Stimulated activated CD4-positive, alpha-beta T cell treated with anti-CD3 and anti-CD28 coated beads, Interleukin-15, amount 100 ng/mL, for 48 hours (primary cell): ENCODE results near the gene PUM1.
"Not testable (repeated sequence)": the region's sequence is repeated elsewhere in the genome, so short reads cannot be mapped to it uniquely, and the experiment has no call there.

Experiments used
- DNase-seq, 2 donors: peaks; one replicate each; pipeline ENCODE4 v3.0.0-alpha.2; 2020; ENCODE audit warnings: low read depth in 2 of 2

PUM1 gene

GRCh38 chr1:31062867-31063380 is 2.6 kb downstream of the PUM1 start:
- no peak for DNase-seq

DNA sequence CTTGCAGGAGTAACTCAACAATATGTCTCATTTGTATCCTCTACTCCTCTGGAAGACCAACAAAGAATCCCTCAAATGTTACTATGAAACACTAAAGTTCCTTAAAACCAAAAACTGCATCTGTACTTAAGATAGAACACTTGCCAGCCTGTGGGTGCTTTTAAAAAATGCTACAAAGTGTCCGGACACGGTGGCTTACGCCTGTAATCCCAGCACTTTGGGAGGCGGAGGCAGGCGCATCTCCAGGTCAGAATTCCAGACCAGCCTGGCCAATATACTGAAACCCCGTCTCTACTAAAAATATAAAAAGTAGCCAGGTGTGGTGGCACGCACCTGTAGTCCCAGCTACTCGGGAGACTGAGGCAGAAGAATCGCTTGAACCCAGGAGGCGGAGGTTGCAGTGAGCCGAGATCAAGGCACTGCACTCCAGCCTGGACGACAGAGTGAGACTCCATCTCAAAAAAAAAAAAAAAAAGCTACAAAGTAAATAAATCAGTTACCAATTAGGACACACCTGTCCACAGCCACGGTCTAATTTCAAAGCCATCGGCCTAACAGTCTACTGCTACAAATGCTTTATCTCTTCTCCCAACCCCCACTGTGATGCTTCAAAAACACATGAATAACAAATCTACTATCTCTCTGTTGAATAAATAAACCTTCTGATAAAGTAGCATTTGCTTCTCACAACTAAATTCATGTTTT is 3.2 kb downstream of the PUM1 start:
- not testable (repeated sequence) for DNase-seq

- no peak for DNase-seq
Observed at GRCh38 chr1:31058012-31058411, 7.5 kb downstream of the PUM1 start.

- DNase-seq, result no peak
Observed at GRCh38 chr1:31055953-31056352, 9.6 kb downstream of the PUM1 start.

GRCh38 chr1:31055501-31055900 is 10.0 kb downstream of the PUM1 start:
- DNase-seq, result no peak

DNA sequence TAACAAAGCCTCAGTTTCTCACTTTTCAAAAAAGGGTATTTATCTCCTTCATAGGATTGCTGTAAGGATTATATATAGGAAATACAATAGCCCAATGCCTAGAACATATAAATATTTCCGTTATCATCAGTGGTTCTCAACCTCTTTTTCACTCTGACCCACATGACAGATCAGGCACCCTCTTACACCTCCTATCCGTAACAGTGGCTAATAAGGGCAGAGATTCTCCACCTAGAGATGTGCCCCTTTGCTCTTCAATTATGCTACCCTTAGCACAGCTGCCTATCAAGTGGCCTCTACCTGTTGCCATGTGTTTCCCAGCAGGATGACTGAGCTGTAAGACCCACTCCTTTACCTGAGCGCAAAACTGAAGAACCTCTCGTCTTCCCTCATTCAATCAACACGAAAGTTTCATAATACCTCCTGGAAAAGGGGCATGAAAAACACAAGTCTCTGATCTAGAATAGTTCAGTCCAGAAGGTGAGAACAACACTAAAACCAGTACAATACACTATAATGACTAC is 10.5 kb downstream of the PUM1 start:
- DNase-seq, result no peak

- no peak for DNase-seq
Observed at GRCh38 chr1:31054349-31054748, 11.2 kb downstream of the PUM1 start.

DNA sequence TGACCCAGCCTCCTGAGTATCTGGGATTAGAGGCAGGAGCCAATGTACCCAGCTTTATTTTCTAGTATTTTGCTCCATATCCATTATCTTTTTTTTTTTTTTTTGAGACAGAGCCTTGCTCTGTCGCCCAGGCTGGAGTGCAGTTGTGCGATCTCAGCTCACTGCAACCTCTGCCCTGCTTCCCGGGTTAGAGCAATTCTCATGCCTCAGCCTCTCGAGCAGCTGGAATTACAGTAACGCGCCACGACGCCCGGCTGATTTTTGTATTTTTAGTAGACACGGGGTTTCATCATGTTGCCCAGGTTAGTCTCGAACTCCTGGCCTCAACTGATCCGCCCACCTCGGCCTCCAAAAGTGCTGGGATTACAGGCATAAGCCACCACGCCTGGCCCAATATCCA is 12.9 kb downstream of the PUM1 start:
- DNase-seq, result not testable (repeated sequence)

DNA sequence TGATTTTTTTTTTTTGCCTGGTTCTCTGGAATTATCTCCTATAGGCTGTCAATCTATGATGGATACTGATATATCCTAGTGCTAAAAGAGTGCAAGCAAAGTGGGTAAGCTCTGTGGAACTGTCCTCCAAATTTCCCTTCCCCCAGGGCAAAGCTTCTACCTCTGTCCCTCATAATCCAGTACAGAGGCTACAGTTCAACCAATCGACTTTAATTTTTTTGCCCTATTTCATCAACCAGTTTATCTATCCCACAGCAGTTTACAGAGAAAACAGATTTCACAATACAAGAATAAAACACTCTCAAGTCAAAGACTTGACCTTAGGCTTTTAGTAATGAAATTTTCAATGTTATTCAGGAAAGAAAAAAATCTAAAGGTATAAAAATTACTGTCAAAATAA is 13.9 kb downstream of the PUM1 start:
- no peak for DNase-seq

GRCh38 chr1:31047507-31047906 is 18.0 kb downstream of the PUM1 start:
- not testable (repeated sequence) for DNase-seq

- no peak for DNase-seq
Observed at GRCh38 chr1:31043631-31044030, 21.9 kb downstream of the PUM1 start.

DNA sequence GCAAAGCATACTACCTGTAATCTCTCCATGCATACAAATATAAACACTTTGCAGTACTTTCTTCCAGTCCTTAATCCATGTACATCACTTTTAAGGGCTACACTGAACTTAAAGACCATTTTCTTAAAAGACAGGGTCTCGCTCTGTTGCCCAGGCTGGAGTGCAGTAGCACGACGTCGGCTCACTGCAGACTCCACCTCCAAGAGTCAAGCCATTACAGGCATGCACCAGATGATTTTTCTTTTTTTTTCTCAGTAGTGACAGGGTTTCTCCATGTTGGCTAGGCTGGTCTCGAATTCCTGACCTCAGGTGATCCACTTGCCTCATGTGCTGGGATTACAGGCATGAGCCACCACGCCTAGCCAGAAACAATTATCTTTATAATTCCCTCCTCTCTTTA is 22.9 kb downstream of the PUM1 start:
- no peak for DNase-seq

DNA sequence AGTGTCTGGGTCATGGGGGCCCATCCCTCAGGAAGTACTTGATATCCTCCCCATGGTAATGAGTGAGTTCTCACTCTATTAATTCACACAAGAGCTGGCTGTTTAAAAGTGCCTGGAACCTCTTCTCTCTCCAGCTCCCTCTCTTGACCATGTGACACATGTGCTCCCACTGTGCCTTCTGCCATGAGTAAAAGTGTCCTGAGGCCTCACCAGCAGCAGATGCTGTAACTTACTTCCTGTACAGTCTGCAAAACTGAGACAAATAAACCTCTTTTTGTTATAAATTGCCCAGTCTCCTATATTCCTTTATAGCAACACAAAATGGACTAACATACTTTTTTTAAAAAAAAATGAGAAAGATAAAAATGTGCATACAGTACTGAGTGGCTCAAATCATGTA is 24.0 kb downstream of the PUM1 start:
- no peak for DNase-seq

- DNase-seq, result no peak
Observed at GRCh38 chr1:31040038-31040437, 25.5 kb downstream of the PUM1 start.

DNA sequence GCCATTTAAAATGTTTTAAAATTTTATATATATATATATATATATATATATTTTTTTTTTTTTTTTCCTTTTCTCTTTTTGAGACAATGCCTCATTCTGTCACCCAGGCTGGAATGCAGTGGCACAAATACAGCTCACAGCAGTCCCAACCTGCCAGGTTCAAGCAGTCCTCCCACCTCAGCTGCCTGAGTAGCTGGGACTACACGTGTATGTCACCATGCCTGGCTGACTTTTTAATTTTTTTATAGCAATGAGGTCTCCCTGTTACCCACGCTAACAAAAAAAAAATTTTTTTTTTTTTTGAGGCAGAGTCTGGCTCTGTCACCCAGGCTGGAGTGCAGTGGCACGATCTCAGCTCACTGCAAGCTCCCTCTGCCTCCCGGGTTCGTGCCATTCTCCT is 26.6 kb downstream of the PUM1 start:
- DNase-seq, result not testable (repeated sequence)

- DNase-seq, result no peak
Observed at GRCh38 chr1:31038360-31038759, 27.2 kb downstream of the PUM1 start.

- no peak for DNase-seq
Observed at GRCh38 chr1:31036749-31037500, 28.6 kb downstream of the PUM1 start.

DNA sequence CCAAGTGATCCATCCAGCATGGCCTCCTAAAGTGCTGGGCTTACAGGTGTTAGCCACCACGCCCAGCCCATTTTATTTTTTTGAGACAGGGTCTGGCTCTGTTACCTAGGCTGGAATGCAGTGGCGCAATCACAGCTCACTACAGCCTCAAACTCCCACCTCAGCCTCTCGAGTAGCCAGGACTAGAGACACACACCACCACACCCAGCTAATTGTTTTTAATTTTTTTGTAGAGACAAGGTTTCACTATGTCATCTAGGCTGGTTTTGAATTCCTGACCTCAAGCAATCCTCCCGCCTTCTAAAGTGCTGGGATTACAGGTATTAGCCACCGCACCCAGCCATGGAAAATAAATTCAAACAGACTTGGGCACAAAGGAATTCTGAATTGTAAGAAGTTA is 31.9 kb downstream of the PUM1 start:
- DNase-seq, result no peak

- DNase-seq, result no peak
Observed at GRCh38 chr1:31032266-31032665, 33.3 kb downstream of the PUM1 start.

DNA sequence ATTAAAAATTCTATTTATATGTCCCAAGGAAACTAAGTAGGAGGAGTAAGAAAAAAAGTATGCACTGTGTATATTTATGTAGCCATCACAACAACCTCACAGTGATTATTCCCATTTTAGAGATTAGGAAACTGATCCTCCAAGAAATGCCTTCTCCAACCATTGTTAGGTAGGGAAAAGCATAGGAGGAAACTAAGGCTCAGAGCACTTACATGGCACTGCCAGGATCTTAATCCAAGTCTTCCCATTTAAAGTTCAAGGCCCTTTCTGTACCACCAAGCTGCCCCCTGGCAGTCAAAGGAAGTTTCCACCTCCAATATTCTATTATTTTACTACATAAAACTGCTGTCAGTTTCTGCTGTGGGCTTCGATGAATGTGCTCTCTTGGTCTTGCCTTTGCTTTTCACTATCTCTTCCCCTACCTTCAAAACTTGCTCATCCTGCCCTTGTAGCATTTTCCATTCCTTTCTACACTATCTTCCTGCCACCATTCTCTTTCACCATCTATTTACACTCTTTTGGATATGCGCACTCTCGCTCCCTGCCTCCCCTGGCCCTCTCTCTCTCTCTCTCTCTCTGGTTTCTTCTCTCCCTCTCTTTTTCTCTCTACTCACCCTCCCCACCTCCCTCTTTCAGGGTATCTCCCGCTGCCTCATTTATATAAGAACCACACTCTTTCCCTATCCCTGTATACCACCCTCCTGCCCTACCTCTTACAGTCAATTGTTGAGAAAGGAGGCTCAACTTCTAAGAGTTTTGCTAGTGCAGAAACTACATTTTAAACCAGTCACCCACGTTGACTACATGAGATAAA is 34.0 kb downstream of the PUM1 start:
- DNase-seq, result no peak

- DNase-seq, result no peak
Observed at GRCh38 chr1:31029026-31029425, 36.5 kb downstream of the PUM1 start.
